Lower lobe of right lung (tissue), 2 donors: ENCODE measurements around the gene FAHD2A. TPM values are rescaled to one million over a fixed set of nuclear protein-coding genes. Genes with fewer than 3 reads are reported as not detected.
A peak's percentile ranks its signal among the peaks of the same experiment; 100 is the strongest.
"Not testable (repeated sequence)": the region's sequence is repeated elsewhere in the genome, so short reads cannot be mapped to it uniquely, and the experiment has no call there.

Source experiments
- ATAC-seq, 2 donors: fragments of 200-7000 bp; cut with Tn5 transposase; one replicate each; pipeline ENCODE4 v1.9.1; 2020 to 2022; ENCODE audit warnings: mild to moderate bottlenecking in 2 of 2, moderate library complexity in 2 of 2
- DNase-seq: peaks from one replicate; pipeline ENCODE4 v3.0.0-alpha.2; 2020
- H3K27ac ChIP-seq: fragments of 200-600 bp; one replicate; pipeline ENCODE4 v1.8.0; 2022
- H3K27me3 ChIP-seq: fragments of 200-600 bp; one replicate; pipeline ENCODE4 v1.8.0; 2022; ENCODE audit warnings: low read depth
- H3K36me3 ChIP-seq: fragments of 200-600 bp; one replicate; pipeline ENCODE4 v1.8.0; 2022; ENCODE audit warnings: mild to moderate bottlenecking
- H3K4me1 ChIP-seq: fragments of 200-600 bp; one replicate; pipeline ENCODE4 v1.8.0; 2022
- H3K4me3 ChIP-seq: fragments of 200-600 bp; one replicate; pipeline ENCODE4 v1.8.0; 2022; ENCODE audit warnings: mild to moderate bottlenecking
- H3K9me3 ChIP-seq: fragments of 200-600 bp; one replicate; pipeline ENCODE4 v1.8.0; 2022
- intact Hi-C: fragments of 100-400 bp; cut with DNase I; formaldehyde crosslinking; loops from one replicate; pipeline ENCODE4 v1.11.0; 2022
- long read RNA-seq: library from polyadenylated mRNA; unstranded; transcript quantifications from one replicate; pipeline ENCODE4 v2.0.0, GENCODE V29; 2021
- total RNA-seq: library from RNA; stranded (reverse); fragmentation: NEBNext Ultra II Directional; extraction: Animal tissue kit (Norgen Biotek cat#: 25700); gene quantifications from one replicate; pipeline ENCODE4 v1.2.1, GENCODE V29; 2021
- TF ChIP-seq, protein P1 (sequence below): fragments of 200-600 bp; IDR thresholded peaks from one replicate; pipeline ENCODE4 v1.8.0; 2022; ENCODE audit warnings: antibody characterized with exemption, mild to moderate bottlenecking
- donor health status: DM: no; HTN: yes; CAD: no; lungs with severe emphysema.

Gene FAHD2A, protein sequence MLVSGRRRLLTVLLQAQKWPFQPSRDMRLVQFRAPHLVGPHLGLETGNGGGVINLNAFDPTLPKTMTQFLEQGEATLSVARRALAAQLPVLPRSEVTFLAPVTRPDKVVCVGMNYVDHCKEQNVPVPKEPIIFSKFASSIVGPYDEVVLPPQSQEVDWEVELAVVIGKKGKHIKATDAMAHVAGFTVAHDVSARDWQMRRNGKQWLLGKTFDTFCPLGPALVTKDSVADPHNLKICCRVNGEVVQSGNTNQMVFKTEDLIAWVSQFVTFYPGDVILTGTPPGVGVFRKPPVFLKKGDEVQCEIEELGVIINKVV
- 19.4 TPM for total RNA-seq
- long read RNA-seq, full-length matches to known transcripts = 14 of 37 reads
- long read RNA-seq, partial matches to known transcripts = 2 of 37 reads
- long read RNA-seq, other reads (novel, unspliced or antisense) = 21 of 37 reads

- peaks cover 7% of the 10 kb centered on the region for H3K36me3 ChIP-seq
- H3K4me3 ChIP-seq = peak within 1 kb of the TSS; percentile 94
- no peaks in the 10 kb centered on the region for H3K9me3 ChIP-seq
- DNase-seq = peak; percentile 99
- peak within 1 kb of the TSS; percentile 94 for H3K27ac ChIP-seq
- peak; percentile 98 to 99 for ATAC-seq
- H3K4me1 ChIP-seq = peaks cover 17% of the 10 kb centered on the region
- H3K27me3 ChIP-seq = no peaks in the 10 kb centered on the region
- intact Hi-C loops = no loop called here
- TF ChIP-seq, protein P1, sequence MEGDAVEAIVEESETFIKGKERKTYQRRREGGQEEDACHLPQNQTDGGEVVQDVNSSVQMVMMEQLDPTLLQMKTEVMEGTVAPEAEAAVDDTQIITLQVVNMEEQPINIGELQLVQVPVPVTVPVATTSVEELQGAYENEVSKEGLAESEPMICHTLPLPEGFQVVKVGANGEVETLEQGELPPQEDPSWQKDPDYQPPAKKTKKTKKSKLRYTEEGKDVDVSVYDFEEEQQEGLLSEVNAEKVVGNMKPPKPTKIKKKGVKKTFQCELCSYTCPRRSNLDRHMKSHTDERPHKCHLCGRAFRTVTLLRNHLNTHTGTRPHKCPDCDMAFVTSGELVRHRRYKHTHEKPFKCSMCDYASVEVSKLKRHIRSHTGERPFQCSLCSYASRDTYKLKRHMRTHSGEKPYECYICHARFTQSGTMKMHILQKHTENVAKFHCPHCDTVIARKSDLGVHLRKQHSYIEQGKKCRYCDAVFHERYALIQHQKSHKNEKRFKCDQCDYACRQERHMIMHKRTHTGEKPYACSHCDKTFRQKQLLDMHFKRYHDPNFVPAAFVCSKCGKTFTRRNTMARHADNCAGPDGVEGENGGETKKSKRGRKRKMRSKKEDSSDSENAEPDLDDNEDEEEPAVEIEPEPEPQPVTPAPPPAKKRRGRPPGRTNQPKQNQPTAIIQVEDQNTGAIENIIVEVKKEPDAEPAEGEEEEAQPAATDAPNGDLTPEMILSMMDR = no peak
Observed at GRCh38 chr2:95402370-95403203, at the start of gene FAHD2A. TSS of gene FAHD2A (plus strand) at chr2:95402708. CDS start at chr2:95405559, 2,851 bp downstream.

DNA sequence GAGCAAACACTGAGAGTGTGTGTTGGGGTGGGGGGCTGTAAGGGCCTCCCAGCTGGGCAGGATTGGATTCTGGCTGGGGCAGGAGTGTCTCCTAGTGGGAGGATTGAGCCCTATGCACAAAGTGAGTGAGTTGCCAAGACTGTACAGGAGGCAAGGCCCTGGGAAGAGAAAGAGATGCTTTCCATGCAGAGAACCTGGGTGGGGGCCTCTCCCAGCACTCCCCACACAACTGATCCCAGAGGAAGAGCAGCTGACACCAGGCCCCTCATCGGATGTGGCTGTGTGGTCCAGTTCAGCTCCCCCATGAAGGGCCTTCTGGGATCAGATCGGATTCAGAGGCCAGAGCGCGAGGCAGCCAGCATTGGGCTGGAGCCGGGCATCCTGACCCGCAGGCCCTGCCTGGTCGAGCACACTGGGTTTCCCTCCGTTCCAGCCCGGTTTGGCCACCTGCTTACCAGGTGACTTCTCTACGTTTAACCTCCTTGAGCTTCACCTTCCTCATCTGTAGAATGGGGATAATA lies 49.4 kb upstream of the FAHD2A start:
- no peaks in the 10 kb centered on the region for H3K27me3 ChIP-seq
- no peaks in the 10 kb centered on the region for H3K9me3 ChIP-seq
- no peak for DNase-seq
- no peak overlapping the region for H3K4me3 ChIP-seq
- intact Hi-C loops = no loop called here
- H3K4me1 ChIP-seq = no peaks in the 10 kb centered on the region
- no peaks in the 10 kb centered on the region for H3K36me3 ChIP-seq
- ATAC-seq = no peak
- no peak overlapping the region for H3K27ac ChIP-seq
- TF ChIP-seq, protein P1 = no peak

GRCh38 chr2:95353613-95354468 lies 48.7 kb upstream of the FAHD2A start:
- H3K4me3 ChIP-seq = no peak overlapping the region
- no peaks in the 10 kb centered on the region for H3K9me3 ChIP-seq
- no peak for ATAC-seq
- no peak overlapping the region for H3K27ac ChIP-seq
- H3K27me3 ChIP-seq = no peaks in the 10 kb centered on the region
- H3K36me3 ChIP-seq = no peaks in the 10 kb centered on the region
- intact Hi-C loops = no loop called here
- DNase-seq = no peak
- H3K4me1 ChIP-seq = no peaks in the 10 kb centered on the region
- TF ChIP-seq, protein P1 = no peak

DNA sequence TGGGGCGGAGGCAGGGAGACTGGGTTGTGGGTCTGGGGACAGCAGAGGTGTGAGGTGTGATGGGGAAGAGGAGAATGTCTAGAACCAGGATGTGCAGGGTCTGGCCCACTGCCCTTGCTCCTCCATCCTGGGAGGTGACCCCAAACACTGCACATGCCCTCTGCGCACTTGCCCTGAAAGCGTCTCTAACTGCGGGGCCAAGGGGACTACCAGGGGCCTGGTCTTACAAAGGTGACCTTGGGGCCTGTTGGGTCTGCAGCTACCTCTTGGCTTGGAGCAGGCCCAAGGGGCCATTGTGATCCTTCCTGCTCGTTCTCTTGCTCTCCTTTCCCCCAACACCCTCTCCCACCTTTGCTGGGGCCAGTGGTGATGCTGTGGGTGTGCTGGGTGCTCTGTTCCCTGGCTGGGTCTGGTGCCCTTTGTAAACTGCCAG lies 48.0 kb upstream of the FAHD2A start:
- TF ChIP-seq, protein P1 = no peak
- Histone ChIP-seq H3K27me3 (no peaks in the 10 kb centered on the region), H3K36me3 (no peaks in the 10 kb centered on the region), H3K4me3 (no peak overlapping the region), H3K4me1 (no peaks in the 10 kb centered on the region), H3K9me3 (no peaks in the 10 kb centered on the region), H3K27ac (no peak overlapping the region)
- DNase-seq (no peak), ATAC-seq (no peak)
- intact Hi-C loops = no loop called here

- intact Hi-C loops = no loop called here
- Histone ChIP-seq H3K4me3 (no peak overlapping the region), H3K36me3 (no peaks in the 10 kb centered on the region), H3K27ac (no peak overlapping the region), H3K4me1 (no peaks in the 10 kb centered on the region), H3K9me3 (no peaks in the 10 kb centered on the region), H3K27me3 (no peaks in the 10 kb centered on the region)
- TF ChIP-seq, protein P1 = no peak
- ATAC-seq = no peak
- DNase-seq = no peak
Observed at GRCh38 chr2:95354925-95355324, 47.6 kb upstream of the FAHD2A start.

DNA sequence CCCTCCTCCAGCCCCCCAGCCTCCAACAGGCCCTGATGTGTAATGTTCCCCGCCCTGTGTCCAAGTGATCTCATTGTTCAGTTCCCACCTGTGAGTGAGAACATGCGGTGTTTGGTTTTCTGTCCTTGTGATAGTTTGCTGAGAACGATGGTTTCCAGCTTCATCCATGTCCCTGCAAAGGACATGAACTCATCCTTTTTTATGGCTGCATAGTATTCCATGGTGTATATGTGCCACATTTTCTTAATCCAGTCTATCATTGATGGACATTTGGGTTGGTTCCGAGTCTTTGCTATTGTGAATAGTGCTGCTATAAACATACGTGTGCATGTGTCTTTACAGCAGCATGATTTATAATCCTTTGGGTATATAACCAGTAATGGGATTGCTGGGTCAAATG lies 47.0 kb upstream of the FAHD2A start:
- H3K4me1 ChIP-seq, H3K9me3 ChIP-seq, H3K27ac ChIP-seq, H3K27me3 ChIP-seq, DNase-seq, intact Hi-C loops, H3K36me3 ChIP-seq, H3K4me3 ChIP-seq, ATAC-seq: not testable (repeated sequence)
